Measurements from ENCODE around the gene BORCS5. TPM values are rescaled to one million over a fixed set of nuclear protein-coding genes. Genes with fewer than 3 reads are reported as not detected.

Gene BORCS5
- total RNA-seq, 1 donor = 6.9 TPM

- DNase-seq (ENCODE audit: low read depth) = no peak
- no peak for TF ChIP-seq CTCF (IDR thresholded peaks at IDR 0.05; ENCODE audit: insufficient read depth, low read depth, low read length)
- no peak overlapping the region for H3K4me3 ChIP-seq (ENCODE audit: low read depth, low read length)
Measured at GRCh38 chr12:12428961-12429657, 72.2 kb downstream of the BORCS5 start.

- no peak overlapping the region for H3K4me3 ChIP-seq (ENCODE audit: low read depth, low read length)
- peak; percentile 89 for DNase-seq (ENCODE audit: low read depth)
- no peak for TF ChIP-seq CTCF (IDR thresholded peaks at IDR 0.05; ENCODE audit: insufficient read depth, low read depth, low read length)
Measured at GRCh38 chr12:12432364-12432763, 75.5 kb downstream of the BORCS5 start.

GRCh38 chr12:12433203-12433731, 76.4 kb downstream of the BORCS5 start:
- no peak for DNase-seq (ENCODE audit: low read depth)
- H3K4me3 ChIP-seq (ENCODE audit: low read depth, low read length) = no peak overlapping the region
- no peak for TF ChIP-seq CTCF (IDR thresholded peaks at IDR 0.05; ENCODE audit: insufficient read depth, low read depth, low read length)

GRCh38 chr12:12436831-12437345, 80.0 kb downstream of the BORCS5 start:
- no peak overlapping the region for H3K4me3 ChIP-seq (ENCODE audit: low read depth, low read length)
- TF ChIP-seq CTCF (IDR thresholded peaks at IDR 0.05; ENCODE audit: insufficient read depth, low read depth, low read length) = no peak
- no peak for DNase-seq (ENCODE audit: low read depth)

GRCh38 chr12:12439636-12440035, 82.8 kb downstream of the BORCS5 start:
- no peak for TF ChIP-seq CTCF (IDR thresholded peaks at IDR 0.05; ENCODE audit: insufficient read depth, low read depth, low read length)
- H3K4me3 ChIP-seq (ENCODE audit: low read depth, low read length) = no peak overlapping the region
- DNase-seq (ENCODE audit: low read depth) = peak; percentile 34

- H3K4me3 ChIP-seq (ENCODE audit: low read depth, low read length) = no peak overlapping the region
- DNase-seq (ENCODE audit: low read depth) = no peak
- no peak for TF ChIP-seq CTCF (IDR thresholded peaks at IDR 0.05; ENCODE audit: insufficient read depth, low read depth, low read length)
Measured at GRCh38 chr12:12440784-12441428, 84.0 kb downstream of the BORCS5 start.

All from fibroblast of villous mesenchyme (primary cell).